ACC112 (cell line): ENCODE measurements around the gene SMAD7.

ENCODE experiments used
- H2AFZ ChIP-seq: fragments of 200-600 bp; sonication (generic); one replicate; pipeline ENCODE4 v1.6.0; 2017; ENCODE audit warnings: antibody characterized with exemption, low read length; ENCODE audit not compliant: unreplicated experiment
- H3K27ac ChIP-seq: fragments of 200-600 bp; sonication (generic); 2 replicates; pipeline ENCODE4 v1.5.1; 2014; ENCODE audit warnings: low read depth, mild to moderate bottlenecking, antibody characterized with exemption, low read length, moderate library complexity
- H3K27me3 ChIP-seq: fragments of 200-600 bp; sonication (generic); 2 replicates; pipeline ENCODE4 v1.6.1; 2014; ENCODE audit warnings: mild to moderate bottlenecking, antibody characterized with exemption, low read length, moderate library complexity, mixed read lengths; ENCODE audit not compliant: insufficient read depth
- H3K36me3 ChIP-seq: fragments of 200-600 bp; sonication (generic); 2 replicates; pipeline ENCODE4 v1.6.1; 2016; ENCODE audit warnings: mild to moderate bottlenecking, antibody characterized with exemption, low read length, moderate library complexity, mixed read lengths; ENCODE audit not compliant: insufficient read depth
- H3K4me1 ChIP-seq: fragments of 200-600 bp; sonication (generic); one replicate; pipeline ENCODE4 v1.6.1; 2016; ENCODE audit warnings: low read length, mixed read lengths; ENCODE audit not compliant: insufficient read depth, unreplicated experiment, control insufficient read depth
- H3K4me3 ChIP-seq: fragments of 200-600 bp; sonication (generic); 2 replicates; pipeline ENCODE4 v1.5.1; 2014; ENCODE audit warnings: mild to moderate bottlenecking, low read depth, low read length
- H3K79me2 ChIP-seq: fragments of 200-600 bp; sonication (generic); one replicate; pipeline ENCODE4 v1.6.0; 2016; ENCODE audit warnings: low read length; ENCODE audit not compliant: control insufficient read depth, unreplicated experiment, insufficient read depth

SMAD7 gene

GRCh38 chr18:48968412-48969215 lies 17.8 kb upstream of the SMAD7 start:
- no peaks in the 10 kb centered on the region for H3K79me2 ChIP-seq
- H3K4me3 ChIP-seq: no peak overlapping the region
- no peaks in the 10 kb centered on the region for H3K36me3 ChIP-seq
- no peaks in the 10 kb centered on the region; the same call in 1 of the 2 replicates for H3K27me3 ChIP-seq
- H2AFZ ChIP-seq: no peak overlapping the region
- peaks cover under 1% of the 10 kb centered on the region for H3K4me1 ChIP-seq
- no peak overlapping the region for H3K27ac ChIP-seq

GRCh38 chr18:48967545-48967944 lies 16.8 kb upstream of the SMAD7 start:
- no peaks in the 10 kb centered on the region; the same call in 1 of the 2 replicates for H3K27me3 ChIP-seq
- H3K79me2 ChIP-seq: no peaks in the 10 kb centered on the region
- no peak overlapping the region for H3K27ac ChIP-seq
- no peaks in the 10 kb centered on the region for H3K36me3 ChIP-seq
- no peak overlapping the region for H2AFZ ChIP-seq
- H3K4me1 ChIP-seq: peaks cover 10% of the 10 kb centered on the region
- no peak overlapping the region for H3K4me3 ChIP-seq

- H3K4me1 ChIP-seq: peaks cover 10% of the 10 kb centered on the region
- H3K27ac ChIP-seq: no peak overlapping the region
- H2AFZ ChIP-seq: no peak overlapping the region
- no peaks in the 10 kb centered on the region for H3K36me3 ChIP-seq
- H3K27me3 ChIP-seq: no peaks in the 10 kb centered on the region; the same call in 1 of the 2 replicates
- H3K79me2 ChIP-seq: no peaks in the 10 kb centered on the region
- no peak overlapping the region for H3K4me3 ChIP-seq
These were observed 15.8 kb upstream of the SMAD7 start for GRCh38 chr18:48966523-48966922.

GRCh38 chr18:48963586-48964470 lies 13.1 kb upstream of the SMAD7 start:
- Histone ChIP-seq H3K36me3 (no peaks in the 10 kb centered on the region), H3K4me1 (peaks cover 25% of the 10 kb centered on the region), H2AFZ (no peak overlapping the region)

DNA sequence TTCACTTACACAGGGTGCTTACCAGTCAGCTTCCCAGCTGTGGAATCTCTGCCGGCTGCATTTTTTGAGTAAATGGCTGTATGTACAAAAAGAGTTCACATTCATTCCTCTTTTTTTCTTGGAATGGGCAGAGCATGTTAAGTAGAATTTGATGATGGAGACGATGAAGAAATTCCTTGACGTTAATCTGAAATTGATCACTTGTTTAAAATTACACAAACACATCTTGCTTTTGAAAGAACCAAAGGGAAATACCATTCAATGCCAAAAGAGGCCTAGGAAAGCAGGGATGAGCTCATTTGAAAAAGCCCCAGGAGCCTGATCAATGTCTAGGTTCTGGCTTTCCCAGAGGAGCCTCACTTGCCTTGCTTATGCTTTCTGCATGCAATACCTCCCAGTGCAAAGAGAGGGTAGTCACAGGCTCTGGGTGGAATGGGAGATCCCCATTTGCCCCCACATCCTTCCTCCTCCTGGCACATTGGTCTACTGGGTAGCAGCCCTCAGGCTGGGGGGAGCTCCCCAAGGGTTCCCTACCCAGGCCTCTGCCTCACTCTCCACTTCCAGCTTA lies 12.3 kb upstream of the SMAD7 start:
- H2AFZ ChIP-seq: no peak overlapping the region
- no peaks in the 10 kb centered on the region for H3K36me3 ChIP-seq
- H3K27ac ChIP-seq: peak overlapping the region; percentile 3; the same call in 1 of the 2 replicates
- no peaks in the 10 kb centered on the region for H3K79me2 ChIP-seq
- H3K4me3 ChIP-seq: no peak overlapping the region
- H3K4me1 ChIP-seq: peaks cover 25% of the 10 kb centered on the region
- no peaks in the 10 kb centered on the region; the same call in 1 of the 2 replicates for H3K27me3 ChIP-seq

More at GRCh38 chr18:48963586-48964470, 13.1 kb upstream of the SMAD7 start:
- H3K27ac ChIP-seq: no peak overlapping the region
- H3K27me3 ChIP-seq: no peaks in the 10 kb centered on the region; the same call in 1 of the 2 replicates
- no peak overlapping the region for H3K4me3 ChIP-seq
- H3K79me2 ChIP-seq: no peaks in the 10 kb centered on the region

GRCh38 chr18:48962252-48962993 lies 11.7 kb upstream of the SMAD7 start:
- Histone ChIP-seq H3K27me3 (no peaks in the 10 kb centered on the region), H3K79me2 (no peaks in the 10 kb centered on the region), H3K4me1 (peaks cover 31% of the 10 kb centered on the region), H3K27ac (peak overlapping the region; percentile 3; the same call in 1 of the 2 replicates), H3K4me3 (no peak overlapping the region), H2AFZ (no peak overlapping the region), H3K36me3 (no peaks in the 10 kb centered on the region)

- Histone ChIP-seq H3K79me2 (no peaks in the 10 kb centered on the region), H3K27ac (no peak overlapping the region), H3K27me3 (no peaks in the 10 kb centered on the region), H3K4me1 (peaks cover 40% of the 10 kb centered on the region), H3K4me3 (no peak overlapping the region), H3K36me3 (no peaks in the 10 kb centered on the region), H2AFZ (no peak overlapping the region)
These were observed 10.8 kb upstream of the SMAD7 start for GRCh38 chr18:48961547-48961946.

- H3K4me3 ChIP-seq: peak overlapping the region; percentile 42
- H3K27me3 ChIP-seq: no peaks in the 10 kb centered on the region
- H3K79me2 ChIP-seq: no peaks in the 10 kb centered on the region
- peaks cover 53% of the 10 kb centered on the region for H3K4me1 ChIP-seq
- peak overlapping the region; percentile 85 for H2AFZ ChIP-seq
- peak overlapping the region; percentile 90 for H3K27ac ChIP-seq
- no peaks in the 10 kb centered on the region for H3K36me3 ChIP-seq
These were observed 9.5 kb upstream of the SMAD7 start for GRCh38 chr18:48959921-48960920.

- peak overlapping the region; percentile 77 for H2AFZ ChIP-seq
- H3K27ac ChIP-seq: peak overlapping the region; percentile 90
- no peaks in the 10 kb centered on the region for H3K79me2 ChIP-seq
- no peak overlapping the region for H3K4me3 ChIP-seq
- H3K36me3 ChIP-seq: no peaks in the 10 kb centered on the region
- no peaks in the 10 kb centered on the region for H3K27me3 ChIP-seq
- H3K4me1 ChIP-seq: peaks cover 60% of the 10 kb centered on the region
These were observed 8.8 kb upstream of the SMAD7 start for GRCh38 chr18:48959551-48959920.
